Ovary (tissue), 3 donors: ENCODE measurements around the gene CLK2.

Experiments
- EP300 ChIP-seq: sonication (generic); formaldehyde crosslinking; IDR thresholded peaks from one replicate; pipeline ENCODE4 v1.6.1; 2017; ENCODE audit warnings: antibody characterized with exemption
- POLR2A ChIP-seq: fragments of 450-650 bp; IDR thresholded peaks from one replicate; pipeline ENCODE4 v1.6.1; 2017; ENCODE audit warnings: antibody characterized with exemption, mild to moderate bottlenecking, moderate library complexity
- TF ChIP-seq, protein P1 (sequence below), 3 donors: fragments of 450-650 bp in 2 of 3; fragments of 200-600 bp in 1 of 3; IDR thresholded peaks; one replicate each; pipeline versions ENCODE4 v1.5.1 to v1.8.0; 2016 to 2022; ENCODE audit warnings: antibody characterized with exemption in 3 of 3, mild to moderate bottlenecking in 1 of 3
- donor health status: DM: no; HTN: no; CAD: no.

DNA sequence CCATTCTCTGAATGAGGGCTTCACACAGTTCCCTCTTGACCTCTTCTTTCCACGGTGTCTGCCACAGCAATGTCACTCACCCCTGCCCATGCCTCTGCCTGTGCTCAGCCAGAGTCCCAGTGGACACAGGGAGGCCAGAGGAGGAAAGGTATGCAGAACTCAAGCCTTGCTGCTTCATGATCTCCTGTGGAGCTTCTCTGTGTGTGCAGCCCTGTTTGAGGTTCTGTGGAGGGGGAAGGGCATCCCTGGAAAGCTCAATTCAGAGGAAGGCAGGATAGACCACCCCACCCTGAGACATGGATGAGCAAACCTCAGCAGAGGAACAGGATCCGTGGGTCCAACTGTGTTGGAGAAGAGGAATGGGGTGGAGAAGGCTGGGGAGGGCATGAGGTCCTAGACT, 6.0 kb upstream of the CLK2 start:
- TF ChIP-seq POLR2A = no peak
- TF ChIP-seq, protein P1, sequence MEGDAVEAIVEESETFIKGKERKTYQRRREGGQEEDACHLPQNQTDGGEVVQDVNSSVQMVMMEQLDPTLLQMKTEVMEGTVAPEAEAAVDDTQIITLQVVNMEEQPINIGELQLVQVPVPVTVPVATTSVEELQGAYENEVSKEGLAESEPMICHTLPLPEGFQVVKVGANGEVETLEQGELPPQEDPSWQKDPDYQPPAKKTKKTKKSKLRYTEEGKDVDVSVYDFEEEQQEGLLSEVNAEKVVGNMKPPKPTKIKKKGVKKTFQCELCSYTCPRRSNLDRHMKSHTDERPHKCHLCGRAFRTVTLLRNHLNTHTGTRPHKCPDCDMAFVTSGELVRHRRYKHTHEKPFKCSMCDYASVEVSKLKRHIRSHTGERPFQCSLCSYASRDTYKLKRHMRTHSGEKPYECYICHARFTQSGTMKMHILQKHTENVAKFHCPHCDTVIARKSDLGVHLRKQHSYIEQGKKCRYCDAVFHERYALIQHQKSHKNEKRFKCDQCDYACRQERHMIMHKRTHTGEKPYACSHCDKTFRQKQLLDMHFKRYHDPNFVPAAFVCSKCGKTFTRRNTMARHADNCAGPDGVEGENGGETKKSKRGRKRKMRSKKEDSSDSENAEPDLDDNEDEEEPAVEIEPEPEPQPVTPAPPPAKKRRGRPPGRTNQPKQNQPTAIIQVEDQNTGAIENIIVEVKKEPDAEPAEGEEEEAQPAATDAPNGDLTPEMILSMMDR (IDR thresholded peaks at IDR 0.05) = no peak
- TF ChIP-seq EP300 = no peak
